Astrocyte (in vitro differentiated cells and primary cell): ENCODE measurements around the gene PTPRN2. TPM values are rescaled to one million over a fixed set of nuclear protein-coding genes. Genes with fewer than 3 reads are reported as not detected.
"Not testable (repeated sequence)": the region's sequence is repeated elsewhere in the genome, so short reads cannot be mapped to it uniquely, and the experiment has no call there.

Experiments
- DNase-seq: peaks from one replicate; pipeline ENCODE4 v3.0.0-alpha.2; 2010; ENCODE audit warnings: low read depth
- FAIRE-seq: peaks from 2 replicates; lab custom pipeline; 2011; peaks lifted over from hg19 to GRCh38; lab: Jason Lieb, UNC
- H2AFZ ChIP-seq: 2 replicates; pipeline ENCODE4 v1.6.0; 2012; ENCODE audit warnings: low read depth, low read length, inconsistent platforms
- H3K27ac ChIP-seq: 2 replicates; pipeline ENCODE4 v1.5.1; 2011; ENCODE audit warnings: low read depth, low read length, inconsistent platforms
- H3K27me3 ChIP-seq: 2 replicates; pipeline ENCODE4 v1.6.0; 2011; ENCODE audit warnings: low read length, inconsistent platforms; ENCODE audit not compliant: insufficient read depth
- H3K36me3 ChIP-seq: 2 replicates; pipeline ENCODE4 v1.5.1; 2011; ENCODE audit warnings: low read length, inconsistent platforms; ENCODE audit not compliant: insufficient read depth
- H3K4me1 ChIP-seq: 2 replicates; pipeline ENCODE4 v1.5.1; 2011; ENCODE audit warnings: low read length, inconsistent platforms; ENCODE audit not compliant: insufficient read depth
- H3K4me2 ChIP-seq: 2 replicates; pipeline ENCODE4 v1.6.0; 2012; ENCODE audit warnings: low read length, inconsistent platforms
- H3K4me3 ChIP-seq: 2 replicates; pipeline ENCODE4 v1.5.1; 2011; ENCODE audit warnings: low read depth, mild to moderate bottlenecking, low read length, inconsistent platforms; ENCODE audit not compliant: insufficient read depth
- H3K79me2 ChIP-seq: 2 replicates; pipeline ENCODE4 v1.6.0; 2012; ENCODE audit warnings: mild to moderate bottlenecking, low read length, inconsistent platforms; ENCODE audit not compliant: insufficient read depth
- H3K9ac ChIP-seq: 2 replicates; pipeline ENCODE4 v1.6.0; 2012; ENCODE audit warnings: mild to moderate bottlenecking, low read length, inconsistent platforms
- H3K9me3 ChIP-seq: 2 replicates; pipeline ENCODE4 v1.5.1; 2012; ENCODE audit warnings: low read depth, mild to moderate bottlenecking, low read length, inconsistent platforms; ENCODE audit not compliant: insufficient read depth
- H4K20me1 ChIP-seq: 2 replicates; pipeline ENCODE4 v1.6.0; 2012; ENCODE audit warnings: low read length, inconsistent platforms; ENCODE audit not compliant: insufficient read depth
- H3K27ac Mint-ChIP-seq: one replicate; pipeline ENCODE4 v1.8.0; 2021; ENCODE audit warnings: mild to moderate bottlenecking, mixed read lengths; ENCODE audit not compliant: unreplicated experiment
- H3K27me3 Mint-ChIP-seq: one replicate; pipeline ENCODE4 v1.8.0; 2021; ENCODE audit warnings: low read depth, mixed read lengths; ENCODE audit not compliant: unreplicated experiment
- H3K36me3 Mint-ChIP-seq: one replicate; pipeline ENCODE4 v1.8.0; 2021; ENCODE audit warnings: low read depth, mixed read lengths; ENCODE audit not compliant: unreplicated experiment
- H3K4me1 Mint-ChIP-seq: one replicate; pipeline ENCODE4 v1.8.0; 2021; ENCODE audit warnings: low read depth, mixed read lengths; ENCODE audit not compliant: unreplicated experiment
- H3K4me3 Mint-ChIP-seq: one replicate; pipeline ENCODE4 v1.8.0; 2021; ENCODE audit warnings: mild to moderate bottlenecking, moderate library complexity, mixed read lengths; ENCODE audit not compliant: unreplicated experiment
- H3K9me3 Mint-ChIP-seq: one replicate; pipeline ENCODE4 v1.8.0; 2021; ENCODE audit warnings: mild to moderate bottlenecking, mixed read lengths; ENCODE audit not compliant: unreplicated experiment
- EZH2 ChIP-seq: IDR thresholded peaks from 2 replicates; pipeline ENCODE4 v1.6.1; 2012; ENCODE audit warnings: mild to moderate bottlenecking, low read length, inconsistent platforms; ENCODE audit not compliant: insufficient read depth
- total RNA-seq: library from RNA; stranded (reverse); gene quantifications from 2 replicates; pipeline ENCODE4 v1.2.1, GENCODE V29; 2021
- TF ChIP-seq, protein P1 (sequence below): IDR thresholded peaks from 2 replicates; pipeline ENCODE4 v1.5.1; 2011; ENCODE audit warnings: low read depth, mild to moderate bottlenecking, inconsistent platforms, low read length, moderate library complexity; ENCODE audit not compliant: insufficient read depth

Gene PTPRN2
- total RNA-seq, 1 donor from 2014 or later, result 0.09 TPM

DNA sequence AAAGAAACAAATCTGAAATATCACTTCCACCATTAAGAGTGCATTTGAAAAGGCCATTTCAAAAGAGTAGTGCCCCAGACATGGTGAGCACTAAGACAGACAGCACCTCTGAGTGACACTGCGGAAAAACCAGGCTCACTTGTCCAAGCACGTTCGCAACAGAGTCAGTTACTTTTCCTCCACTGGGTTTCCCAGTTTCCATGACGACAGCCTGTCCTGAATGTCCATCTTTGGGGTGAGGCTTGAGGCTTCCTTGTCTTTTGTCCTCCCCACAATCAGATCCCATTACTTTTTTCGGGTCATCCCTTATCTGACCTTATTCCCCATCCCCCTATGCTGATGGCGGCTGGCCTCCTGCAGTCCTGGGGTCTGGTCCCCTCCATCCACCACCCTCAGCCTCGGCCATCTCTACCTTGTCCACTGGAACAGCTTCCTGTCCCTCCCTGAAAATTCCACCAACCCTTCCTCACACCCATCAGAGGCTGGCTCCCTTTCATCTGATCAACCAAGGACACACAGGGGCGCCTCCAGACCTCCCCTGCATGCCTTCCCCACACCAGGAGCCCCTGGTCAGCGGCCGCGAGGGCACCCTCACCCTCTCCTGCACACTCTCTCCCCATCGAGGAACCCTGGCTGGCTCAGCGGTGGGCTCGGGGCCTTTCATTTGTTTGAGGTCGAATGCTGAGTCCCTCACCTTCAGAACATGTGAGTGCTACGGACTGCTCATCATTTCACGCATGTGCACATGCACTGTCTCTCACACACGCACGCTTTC lies 887.2 kb downstream of the PTPRN2 start:
- no peak overlapping the region for H3K4me2 ChIP-seq
- H3K36me3 ChIP-seq, result no peaks in the 10 kb centered on the region
- TF ChIP-seq, protein P1, sequence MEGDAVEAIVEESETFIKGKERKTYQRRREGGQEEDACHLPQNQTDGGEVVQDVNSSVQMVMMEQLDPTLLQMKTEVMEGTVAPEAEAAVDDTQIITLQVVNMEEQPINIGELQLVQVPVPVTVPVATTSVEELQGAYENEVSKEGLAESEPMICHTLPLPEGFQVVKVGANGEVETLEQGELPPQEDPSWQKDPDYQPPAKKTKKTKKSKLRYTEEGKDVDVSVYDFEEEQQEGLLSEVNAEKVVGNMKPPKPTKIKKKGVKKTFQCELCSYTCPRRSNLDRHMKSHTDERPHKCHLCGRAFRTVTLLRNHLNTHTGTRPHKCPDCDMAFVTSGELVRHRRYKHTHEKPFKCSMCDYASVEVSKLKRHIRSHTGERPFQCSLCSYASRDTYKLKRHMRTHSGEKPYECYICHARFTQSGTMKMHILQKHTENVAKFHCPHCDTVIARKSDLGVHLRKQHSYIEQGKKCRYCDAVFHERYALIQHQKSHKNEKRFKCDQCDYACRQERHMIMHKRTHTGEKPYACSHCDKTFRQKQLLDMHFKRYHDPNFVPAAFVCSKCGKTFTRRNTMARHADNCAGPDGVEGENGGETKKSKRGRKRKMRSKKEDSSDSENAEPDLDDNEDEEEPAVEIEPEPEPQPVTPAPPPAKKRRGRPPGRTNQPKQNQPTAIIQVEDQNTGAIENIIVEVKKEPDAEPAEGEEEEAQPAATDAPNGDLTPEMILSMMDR, result no peak
- TF ChIP-seq EZH2, result no peak
- DNase-seq (no peak), FAIRE-seq (no peak)
- no peaks in the 10 kb centered on the region for H3K36me3 Mint-ChIP-seq
- no peaks in the 10 kb centered on the region for H3K4me1 Mint-ChIP-seq
- no peaks in the 10 kb centered on the region for H3K9me3 ChIP-seq
- no peak overlapping the region for H3K4me3 Mint-ChIP-seq
- H3K9ac ChIP-seq, result no peak overlapping the region
- H3K27me3 ChIP-seq, result peaks cover 9% of the 10 kb centered on the region
- H2AFZ ChIP-seq, result no peak overlapping the region
- H4K20me1 ChIP-seq, result no peaks in the 10 kb centered on the region
- H3K9me3 Mint-ChIP-seq, result peaks cover 8% of the 10 kb centered on the region
- H3K4me3 ChIP-seq, result no peak overlapping the region
- H3K79me2 ChIP-seq, result no peaks in the 10 kb centered on the region
- no peaks in the 10 kb centered on the region for H3K4me1 ChIP-seq
- H3K27me3 Mint-ChIP-seq, result peaks cover 2% of the 10 kb centered on the region
- H3K27ac ChIP-seq, result no peak overlapping the region
- no peak overlapping the region for H3K27ac Mint-ChIP-seq

DNA sequence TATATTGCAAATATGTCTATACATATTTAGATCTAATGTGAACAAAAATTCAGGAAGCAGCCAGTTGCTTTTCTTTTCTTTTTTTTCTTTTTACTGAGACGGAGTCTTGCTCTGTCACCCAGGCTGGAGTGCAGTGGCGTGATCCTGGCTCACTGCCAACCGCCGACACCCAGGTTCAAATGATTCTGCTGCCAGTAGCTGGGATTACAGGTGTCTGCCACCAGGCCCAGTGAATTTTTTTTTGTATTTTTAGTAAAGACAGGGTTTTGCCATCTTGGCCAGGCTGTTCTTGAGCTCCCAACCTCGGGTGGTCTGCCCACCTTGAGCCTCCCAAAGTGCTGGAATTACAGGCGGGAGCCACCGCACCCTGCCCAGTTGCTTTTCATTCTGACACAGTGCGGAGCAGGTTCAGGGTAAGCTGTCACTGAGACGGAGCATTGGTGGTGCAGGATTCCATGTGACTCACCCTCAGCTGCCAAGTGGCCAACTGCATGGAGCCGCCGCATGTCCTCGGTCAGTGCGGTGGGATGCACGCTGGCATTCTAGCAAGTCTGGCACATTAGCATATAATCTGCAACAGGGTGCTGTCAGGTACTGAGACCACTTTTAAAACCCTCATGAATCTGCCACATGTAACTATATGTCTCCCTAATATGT lies 888.1 kb downstream of the PTPRN2 start:
- no peaks in the 10 kb centered on the region for H3K4me1 ChIP-seq
- no peaks in the 10 kb centered on the region for H3K9me3 ChIP-seq
- no peak for FAIRE-seq

DNA sequence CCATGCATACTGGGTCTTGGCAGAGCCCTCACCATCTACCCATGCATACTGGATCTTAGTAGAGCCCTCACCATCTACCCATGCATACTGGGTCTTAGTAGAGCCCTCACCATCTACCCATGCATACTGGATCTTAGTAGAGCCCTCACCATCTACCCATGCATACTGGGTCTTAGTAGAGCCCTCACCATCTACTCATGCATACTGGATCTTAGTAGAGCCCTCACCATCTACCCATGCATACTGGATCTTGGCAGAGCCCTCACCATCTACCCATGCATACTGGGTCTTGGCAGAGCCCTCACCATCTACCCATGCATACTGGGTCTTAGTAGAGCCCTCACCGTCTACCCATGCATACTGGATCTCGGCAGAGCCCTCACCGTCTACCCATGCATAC lies 890.3 kb downstream of the PTPRN2 start:
- DNase-seq, H3K36me3 Mint-ChIP-seq, H3K9me3 Mint-ChIP-seq, H2AFZ ChIP-seq, H3K9me3 ChIP-seq, H3K27ac Mint-ChIP-seq, H3K79me2 ChIP-seq, H3K4me3 ChIP-seq, H3K4me1 Mint-ChIP-seq, H3K36me3 ChIP-seq, H3K4me3 Mint-ChIP-seq, H3K27me3 Mint-ChIP-seq, H3K9ac ChIP-seq, H3K27ac ChIP-seq, H3K4me1 ChIP-seq, H3K4me2 ChIP-seq, FAIRE-seq, H4K20me1 ChIP-seq: not testable (repeated sequence)
- H3K27me3 ChIP-seq, result peaks cover 19% of the 10 kb centered on the region

More for the DNA sequence above, 888.1 kb downstream of the PTPRN2 start:
- H4K20me1 ChIP-seq, result no peaks in the 10 kb centered on the region
- Mint-ChIP-seq H3K4me3 (no peak overlapping the region), H3K36me3 (no peaks in the 10 kb centered on the region), H3K27ac (no peak overlapping the region), H3K27me3 (peaks cover 2% of the 10 kb centered on the region), H3K9me3 (peaks cover 8% of the 10 kb centered on the region), H3K4me1 (no peaks in the 10 kb centered on the region)
- no peak overlapping the region for H2AFZ ChIP-seq
- no peak overlapping the region for H3K4me2 ChIP-seq
- H3K27ac ChIP-seq, result no peak overlapping the region
- H3K36me3 ChIP-seq, result no peaks in the 10 kb centered on the region
- TF ChIP-seq, protein P1, result no peak
- no peak for TF ChIP-seq EZH2
- peaks cover 7% of the 10 kb centered on the region for H3K27me3 ChIP-seq
- no peak overlapping the region for H3K4me3 ChIP-seq
- H3K79me2 ChIP-seq, result no peaks in the 10 kb centered on the region
- DNase-seq, result no peak
- H3K9ac ChIP-seq, result no peak overlapping the region

DNA sequence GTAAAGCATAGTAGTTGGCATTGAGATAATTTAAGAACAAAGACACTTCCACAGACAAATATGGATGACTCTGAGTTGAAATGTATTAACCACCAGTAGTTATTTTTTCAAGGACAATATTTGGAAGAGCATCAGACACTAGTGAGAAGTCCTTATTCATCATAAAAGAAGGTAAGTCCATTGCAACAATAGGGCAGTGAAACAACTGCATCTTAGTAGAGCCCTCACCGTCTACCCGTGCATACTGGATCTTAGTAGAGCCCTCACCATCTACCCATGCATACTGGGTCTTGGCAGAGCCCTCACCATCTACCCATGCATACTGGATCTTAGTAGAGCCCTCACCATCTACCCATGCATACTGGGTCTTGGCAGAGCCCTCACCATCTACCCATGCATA lies 892.0 kb downstream of the PTPRN2 start:
- H3K27me3 ChIP-seq, result peaks cover 23% of the 10 kb centered on the region
- not testable (repeated sequence) for H3K9me3 ChIP-seq, FAIRE-seq, H3K4me1 Mint-ChIP-seq, H3K36me3 Mint-ChIP-seq, H3K4me3 Mint-ChIP-seq, H2AFZ ChIP-seq, H3K9ac ChIP-seq, H3K79me2 ChIP-seq, DNase-seq, H3K9me3 Mint-ChIP-seq, H3K4me1 ChIP-seq, H3K4me2 ChIP-seq, H3K4me3 ChIP-seq, H4K20me1 ChIP-seq, H3K27ac ChIP-seq, H3K27ac Mint-ChIP-seq, H3K27me3 Mint-ChIP-seq, H3K36me3 ChIP-seq
